KMS-11 (cell line): ENCODE results near the gene TPSB2.

Experiments
- H2AFZ ChIP-seq: fragments of 200-600 bp; sonication (generic); 2 replicates; pipeline ENCODE4 v1.6.1; 2016; ENCODE audit warnings: antibody characterized with exemption, mixed run types, low read depth
- H3K27ac ChIP-seq: fragments of 200-600 bp; sonication (generic); 2 replicates; pipeline ENCODE4 v1.6.1; 2016; ENCODE audit warnings: mild to moderate bottlenecking, mixed run types
- H3K27me3 ChIP-seq: fragments of 200-600 bp; sonication (generic); 2 replicates; pipeline ENCODE4 v1.6.1; 2017; ENCODE audit warnings: mild to moderate bottlenecking, low read depth, mixed run types, moderate library complexity; ENCODE audit not compliant: insufficient read depth
- H3K36me3 ChIP-seq: fragments of 200-600 bp; sonication (generic); 2 replicates; pipeline ENCODE4 v1.6.1; 2017; ENCODE audit warnings: mild to moderate bottlenecking, mixed run types; ENCODE audit not compliant: insufficient read depth
- H3K4me1 ChIP-seq: fragments of 200-600 bp; sonication (generic); 2 replicates; pipeline ENCODE4 v1.6.1; 2016; ENCODE audit warnings: mild to moderate bottlenecking, low read depth, mixed run types; ENCODE audit not compliant: poor library complexity, severe bottlenecking
- H3K4me2 ChIP-seq: fragments of 200-600 bp; sonication (generic); 2 replicates; pipeline ENCODE4 v1.7.0; 2016; ENCODE audit warnings: mild to moderate bottlenecking, mixed run types
- H3K4me3 ChIP-seq: fragments of 200-600 bp; sonication (generic); IDR thresholded peaks from 2 replicates; pipeline ENCODE4 v1.6.1; 2017; ENCODE audit warnings: low read depth, low read length, mixed read lengths; ENCODE audit not compliant: insufficient read depth
- H3K79me2 ChIP-seq: fragments of 200-600 bp; sonication (generic); 2 replicates; pipeline ENCODE4 v1.6.1; 2016; ENCODE audit warnings: low read depth, mixed run types; ENCODE audit not compliant: insufficient read depth
- H3K9ac ChIP-seq: fragments of 200-600 bp; sonication (generic); 2 replicates; pipeline ENCODE4 v1.6.1; 2016; ENCODE audit warnings: mild to moderate bottlenecking, mixed run types
- H4K20me1 ChIP-seq: fragments of 200-600 bp; sonication (generic); 2 replicates; pipeline ENCODE4 v1.6.1; 2016; ENCODE audit warnings: mild to moderate bottlenecking, mixed run types; ENCODE audit not compliant: insufficient read depth
- CTCF ChIP-seq: fragments of 200-600 bp; sonication (generic); conservative IDR thresholded peaks from 2 replicates; pipeline ENCODE4 v1.6.1; 2017; ENCODE audit warnings: low read depth, mild to moderate bottlenecking, antibody characterized with exemption, low read length, moderate library complexity, mixed read lengths

TPSB2 gene

GRCh38 chr16:1214719-1215118 is 15.3 kb downstream of the TPSB2 start:
- Histone ChIP-seq H3K36me3 (no peaks in the 10 kb centered on the region), H2AFZ (no peak overlapping the region), H4K20me1 (no peaks in the 10 kb centered on the region), H3K27ac (no peak overlapping the region), H3K79me2 (no peaks in the 10 kb centered on the region), H3K4me3 (no peak overlapping the region), H3K27me3 (peaks cover 95% of the 10 kb centered on the region), H3K4me1 (no peaks in the 10 kb centered on the region), H3K4me2 (no peak overlapping the region), H3K9ac (no peak overlapping the region)
- TF ChIP-seq CTCF: no peak

- peaks cover 94% of the 10 kb centered on the region for H3K27me3 ChIP-seq
- H4K20me1 ChIP-seq: no peaks in the 10 kb centered on the region
- H3K36me3 ChIP-seq: no peaks in the 10 kb centered on the region
- no peak overlapping the region for H3K4me2 ChIP-seq
- no peak overlapping the region for H3K9ac ChIP-seq
- H3K4me3 ChIP-seq: no peak overlapping the region
- no peak for TF ChIP-seq CTCF
- H3K4me1 ChIP-seq: no peaks in the 10 kb centered on the region
- no peaks in the 10 kb centered on the region for H3K79me2 ChIP-seq
- no peak overlapping the region for H3K27ac ChIP-seq
- no peak overlapping the region for H2AFZ ChIP-seq
These were observed 16.1 kb downstream of the TPSB2 start for GRCh38 chr16:1213796-1214372.

GRCh38 chr16:1213231-1213630 is 16.8 kb downstream of the TPSB2 start:
- H3K27ac ChIP-seq: no peak overlapping the region
- H2AFZ ChIP-seq: no peak overlapping the region
- H3K79me2 ChIP-seq: no peaks in the 10 kb centered on the region
- no peaks in the 10 kb centered on the region for H4K20me1 ChIP-seq
- no peak overlapping the region for H3K4me2 ChIP-seq
- H3K4me1 ChIP-seq: no peaks in the 10 kb centered on the region
- no peak overlapping the region for H3K9ac ChIP-seq
- no peak for TF ChIP-seq CTCF
- peaks cover 96% of the 10 kb centered on the region for H3K27me3 ChIP-seq
- H3K4me3 ChIP-seq: no peak overlapping the region
- H3K36me3 ChIP-seq: no peaks in the 10 kb centered on the region

- Histone ChIP-seq H3K9ac (no peak overlapping the region), H4K20me1 (no peaks in the 10 kb centered on the region), H2AFZ (no peak overlapping the region), H3K27me3 (peaks cover 96% of the 10 kb centered on the region), H3K79me2 (no peaks in the 10 kb centered on the region), H3K36me3 (no peaks in the 10 kb centered on the region), H3K4me1 (no peaks in the 10 kb centered on the region), H3K27ac (no peak overlapping the region), H3K4me2 (no peak overlapping the region), H3K4me3 (no peak overlapping the region)
- TF ChIP-seq CTCF: no peak
These were observed 17.3 kb downstream of the TPSB2 start for GRCh38 chr16:1212616-1213194.
